GM23338 (cell line): Measurements from ENCODE around the gene PRDM5. TPM values are rescaled to one million over a fixed set of nuclear protein-coding genes. Genes with fewer than 3 reads are reported as not detected.

ENCODE experiments used
- ATAC-seq: fragments of 200-7000 bp; cut with Tn5 transposase; 3 replicates; pipeline ENCODE4 v1.9.1; 2020
- DNase-seq: peaks from one replicate; pipeline ENCODE4 v3.0.0-alpha.2; 2015; ENCODE audit warnings: low spot score
- H2AFZ ChIP-seq: fragments of 200-600 bp; sonication (generic); 2 replicates; pipeline ENCODE4 v1.8.0; 2016; ENCODE audit warnings: antibody characterized with exemption, mild to moderate bottlenecking, moderate library complexity
- H3F3A ChIP-seq: fragments of 200-600 bp; sonication (generic); replicated peaks from 2 replicates; pipeline ENCODE4 v1.8.0; 2017; ENCODE audit warnings: antibody characterized with exemption, mixed run types, low read depth
- H3K27ac ChIP-seq: fragments of 200-600 bp; sonication (generic); 2 replicates; pipeline ENCODE4 v1.6.1; 2016; ENCODE audit warnings: low read depth
- H3K27me3 ChIP-seq: fragments of 200-600 bp; sonication (generic); 2 replicates; pipeline ENCODE4 v1.8.0; 2016; ENCODE audit warnings: mild to moderate bottlenecking, mixed run types, moderate library complexity; ENCODE audit not compliant: insufficient read depth
- H3K36me3 ChIP-seq: fragments of 200-600 bp; sonication (generic); 2 replicates; pipeline ENCODE4 v1.8.0; 2016; ENCODE audit warnings: mild to moderate bottlenecking; ENCODE audit not compliant: insufficient read depth
- H3K4me1 ChIP-seq: fragments of 200-600 bp; sonication (generic); 2 replicates; pipeline ENCODE4 v1.8.0; 2016; ENCODE audit warnings: mild to moderate bottlenecking, moderate library complexity; ENCODE audit not compliant: insufficient read depth
- H3K4me2 ChIP-seq: fragments of 200-600 bp; sonication (generic); 2 replicates; pipeline ENCODE4 v1.7.1; 2017; ENCODE audit warnings: mixed run types
- H3K4me3 ChIP-seq: fragments of 200-600 bp; sonication (generic); 2 replicates; pipeline ENCODE4 v1.6.1; 2016; ENCODE audit warnings: mixed run types
- H3K79me2 ChIP-seq: fragments of 200-600 bp; sonication (generic); replicated peaks from 2 replicates; pipeline ENCODE4 v1.8.0; 2017; ENCODE audit warnings: mild to moderate bottlenecking; ENCODE audit not compliant: insufficient read depth
- H3K9me2 ChIP-seq: fragments of 200-600 bp; sonication (generic); 2 replicates; pipeline ENCODE4 v1.8.0; 2017; ENCODE audit not compliant: insufficient read depth
- H4K20me1 ChIP-seq: fragments of 200-600 bp; sonication (generic); replicated peaks from 2 replicates; pipeline ENCODE4 v1.8.0; 2017; ENCODE audit warnings: mild to moderate bottlenecking; ENCODE audit not compliant: insufficient read depth
- H3K27ac Mint-ChIP-seq: 2 replicates; pipeline ENCODE4 v1.8.0; 2020; ENCODE audit warnings: inconsistent platforms, mild to moderate bottlenecking, moderate library complexity, mixed read lengths
- H3K27me3 Mint-ChIP-seq: 3 replicates; pipeline ENCODE4 v1.8.0; 2022; ENCODE audit warnings: low read depth, mild to moderate bottlenecking, moderate library complexity, mixed read lengths, inconsistent platforms; ENCODE audit not compliant: insufficient read depth, poor library complexity
- H3K36me3 Mint-ChIP-seq: 3 replicates; pipeline ENCODE4 v1.8.0; 2021; ENCODE audit warnings: low read depth, mild to moderate bottlenecking, inconsistent platforms, moderate library complexity, mixed read lengths
- H3K4me1 Mint-ChIP-seq: 3 replicates; pipeline ENCODE4 v1.8.0; 2020; ENCODE audit warnings: mild to moderate bottlenecking, inconsistent platforms, mixed read lengths
- H3K4me3 Mint-ChIP-seq: 3 replicates; pipeline ENCODE4 v1.8.0; 2021; ENCODE audit warnings: moderate library complexity, mild to moderate bottlenecking, inconsistent platforms, mixed read lengths
- H3K9me3 Mint-ChIP-seq: 3 replicates; pipeline ENCODE4 v1.8.0; 2020; ENCODE audit warnings: moderate library complexity, mild to moderate bottlenecking, inconsistent platforms, mixed read lengths
- CREB1 ChIP-seq: fragments of 250-450 bp; sonication (Bioruptor Pico); IDR thresholded peaks from 2 replicates; pipeline ENCODE4 v1.5.0; 2020; ENCODE audit warnings: low read depth, mild to moderate bottlenecking, moderate library complexity
- ETS1 ChIP-seq: IDR thresholded peaks from 2 replicates; pipeline ENCODE4 v1.6.1; 2016; ENCODE audit warnings: antibody characterized with exemption
- EZH2 ChIP-seq: fragments of 200-600 bp; sonication (generic); IDR thresholded peaks from one replicate; pipeline ENCODE4 v1.8.0; 2017; ENCODE audit warnings: antibody characterized with exemption, mild to moderate bottlenecking, low read depth; ENCODE audit not compliant: unreplicated experiment
- JUNB ChIP-seq: IDR thresholded peaks from one replicate; pipeline ENCODE4 v1.6.1; 2016; ENCODE audit warnings: antibody characterized with exemption; ENCODE audit not compliant: unreplicated experiment
- POLR2AphosphoS5 ChIP-seq: IDR thresholded peaks from 2 replicates; pipeline ENCODE4 v1.6.1; 2016; ENCODE audit warnings: antibody characterized with exemption, low read depth
- STAT1 ChIP-seq: IDR thresholded peaks from one replicate; pipeline ENCODE4 v1.6.1; 2016; ENCODE audit warnings: antibody characterized with exemption; ENCODE audit not compliant: unreplicated experiment
- ZNF114 ChIP-seq: fragments of 250-450 bp; sonication (Bioruptor Pico); IDR thresholded peaks from 2 replicates; pipeline ENCODE4 v1.5.0; 2020; ENCODE audit warnings: mild to moderate bottlenecking, moderate library complexity
- ZNF331 ChIP-seq: fragments of 250-450 bp; sonication (Bioruptor Pico); IDR thresholded peaks from 2 replicates; pipeline ENCODE4 v1.5.0; 2020; ENCODE audit warnings: low read depth, mild to moderate bottlenecking, moderate library complexity
- polyA plus RNA-seq: library from polyadenylated mRNA; unstranded; fragments of >200 nt; fragmentation: Nextera tagmentation; extraction: Ambion mirVana; gene quantifications from 2 replicates; pipeline ENCODE4 v1.2.1, GENCODE V29; 2016
- total RNA-seq: library from RNA; depleted of rRNA; stranded (reverse); fragments of >200 nt; shearing (Covaris generic); gene quantifications from 2 replicates; pipeline ENCODE4 v1.2.3, GENCODE V29; 2014
- TF ChIP-seq, protein P1 (sequence below), 2 experiments: fragments of 200-600 bp in 1 of 2; sonication (generic) in 1 of 2; conservative IDR thresholded peaks; 2 replicates each; pipeline versions ENCODE4 v1.5.1 to v1.6.1; 2016 to 2017; ENCODE audit warnings: antibody characterized with exemption in 2 of 2, low read depth in 2 of 2, mild to moderate bottlenecking in 2 of 2, moderate library complexity in 1 of 2
- TF ChIP-seq, protein P2 (sequence below): IDR thresholded peaks from one replicate; pipeline ENCODE4 v1.6.1; 2018; ENCODE audit warnings: antibody characterized with exemption; ENCODE audit not compliant: unreplicated experiment

Gene PRDM5
- total and polyA plus RNA-seq, 2 experiments from 2014 or later, result 11.2 to 40.4 TPM

- TF ChIP-seq ZNF331 (CRISPR knock-in tag), result no peak
- no peak for TF ChIP-seq CREB1 (CRISPR knock-in tag)
- TF ChIP-seq, protein P1, sequence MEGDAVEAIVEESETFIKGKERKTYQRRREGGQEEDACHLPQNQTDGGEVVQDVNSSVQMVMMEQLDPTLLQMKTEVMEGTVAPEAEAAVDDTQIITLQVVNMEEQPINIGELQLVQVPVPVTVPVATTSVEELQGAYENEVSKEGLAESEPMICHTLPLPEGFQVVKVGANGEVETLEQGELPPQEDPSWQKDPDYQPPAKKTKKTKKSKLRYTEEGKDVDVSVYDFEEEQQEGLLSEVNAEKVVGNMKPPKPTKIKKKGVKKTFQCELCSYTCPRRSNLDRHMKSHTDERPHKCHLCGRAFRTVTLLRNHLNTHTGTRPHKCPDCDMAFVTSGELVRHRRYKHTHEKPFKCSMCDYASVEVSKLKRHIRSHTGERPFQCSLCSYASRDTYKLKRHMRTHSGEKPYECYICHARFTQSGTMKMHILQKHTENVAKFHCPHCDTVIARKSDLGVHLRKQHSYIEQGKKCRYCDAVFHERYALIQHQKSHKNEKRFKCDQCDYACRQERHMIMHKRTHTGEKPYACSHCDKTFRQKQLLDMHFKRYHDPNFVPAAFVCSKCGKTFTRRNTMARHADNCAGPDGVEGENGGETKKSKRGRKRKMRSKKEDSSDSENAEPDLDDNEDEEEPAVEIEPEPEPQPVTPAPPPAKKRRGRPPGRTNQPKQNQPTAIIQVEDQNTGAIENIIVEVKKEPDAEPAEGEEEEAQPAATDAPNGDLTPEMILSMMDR (conservative IDR thresholded peaks at IDR 0.05; ENCODE audit: low read depth in 2 of 2), result no peak
- TF ChIP-seq ETS1, result no peak
- no peak for TF ChIP-seq JUNB
- no peak for TF ChIP-seq POLR2AphosphoS5
- no peak for TF ChIP-seq STAT1
- TF ChIP-seq ZNF114 (CRISPR knock-in tag), result no peak
- TF ChIP-seq, protein P2, sequence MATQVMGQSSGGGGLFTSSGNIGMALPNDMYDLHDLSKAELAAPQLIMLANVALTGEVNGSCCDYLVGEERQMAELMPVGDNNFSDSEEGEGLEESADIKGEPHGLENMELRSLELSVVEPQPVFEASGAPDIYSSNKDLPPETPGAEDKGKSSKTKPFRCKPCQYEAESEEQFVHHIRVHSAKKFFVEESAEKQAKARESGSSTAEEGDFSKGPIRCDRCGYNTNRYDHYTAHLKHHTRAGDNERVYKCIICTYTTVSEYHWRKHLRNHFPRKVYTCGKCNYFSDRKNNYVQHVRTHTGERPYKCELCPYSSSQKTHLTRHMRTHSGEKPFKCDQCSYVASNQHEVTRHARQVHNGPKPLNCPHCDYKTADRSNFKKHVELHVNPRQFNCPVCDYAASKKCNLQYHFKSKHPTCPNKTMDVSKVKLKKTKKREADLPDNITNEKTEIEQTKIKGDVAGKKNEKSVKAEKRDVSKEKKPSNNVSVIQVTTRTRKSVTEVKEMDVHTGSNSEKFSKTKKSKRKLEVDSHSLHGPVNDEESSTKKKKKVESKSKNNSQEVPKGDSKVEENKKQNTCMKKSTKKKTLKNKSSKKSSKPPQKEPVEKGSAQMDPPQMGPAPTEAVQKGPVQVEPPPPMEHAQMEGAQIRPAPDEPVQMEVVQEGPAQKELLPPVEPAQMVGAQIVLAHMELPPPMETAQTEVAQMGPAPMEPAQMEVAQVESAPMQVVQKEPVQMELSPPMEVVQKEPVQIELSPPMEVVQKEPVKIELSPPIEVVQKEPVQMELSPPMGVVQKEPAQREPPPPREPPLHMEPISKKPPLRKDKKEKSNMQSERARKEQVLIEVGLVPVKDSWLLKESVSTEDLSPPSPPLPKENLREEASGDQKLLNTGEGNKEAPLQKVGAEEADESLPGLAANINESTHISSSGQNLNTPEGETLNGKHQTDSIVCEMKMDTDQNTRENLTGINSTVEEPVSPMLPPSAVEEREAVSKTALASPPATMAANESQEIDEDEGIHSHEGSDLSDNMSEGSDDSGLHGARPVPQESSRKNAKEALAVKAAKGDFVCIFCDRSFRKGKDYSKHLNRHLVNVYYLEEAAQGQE, result no peak
- Histone ChIP-seq H3K9me2 (no peaks in the 10 kb centered on the region), H3K36me3 (no peaks in the 10 kb centered on the region), H3K4me3 (no peak overlapping the region), H3K27me3 (no peaks in the 10 kb centered on the region), H3K4me1 (no peaks in the 10 kb centered on the region), H4K20me1 (no peaks in the 10 kb centered on the region; the same call in 1 of the 2 replicates), H3K79me2 (no peaks in the 10 kb centered on the region), H3K27ac (no peak overlapping the region), H3F3A (no peaks in the 10 kb centered on the region), H2AFZ (no peak overlapping the region), H3K4me2 (no peak overlapping the region)
- H3K27ac Mint-ChIP-seq, result no peak overlapping the region
- H3K36me3 Mint-ChIP-seq, result peaks cover 32% of the 10 kb centered on the region
- no peaks in the 10 kb centered on the region for H3K4me1 Mint-ChIP-seq
- no peak for ATAC-seq
- H3K27me3 Mint-ChIP-seq, result peaks cover 4% of the 10 kb centered on the region
- DNase-seq, result no peak
- no peak overlapping the region for H3K4me3 Mint-ChIP-seq
- peaks cover 15% of the 10 kb centered on the region; the same call in 2 of the 3 replicates for H3K9me3 Mint-ChIP-seq
These were observed 41.2 kb downstream of the PRDM5 start for GRCh38 chr4:120881351-120881750.

DNA sequence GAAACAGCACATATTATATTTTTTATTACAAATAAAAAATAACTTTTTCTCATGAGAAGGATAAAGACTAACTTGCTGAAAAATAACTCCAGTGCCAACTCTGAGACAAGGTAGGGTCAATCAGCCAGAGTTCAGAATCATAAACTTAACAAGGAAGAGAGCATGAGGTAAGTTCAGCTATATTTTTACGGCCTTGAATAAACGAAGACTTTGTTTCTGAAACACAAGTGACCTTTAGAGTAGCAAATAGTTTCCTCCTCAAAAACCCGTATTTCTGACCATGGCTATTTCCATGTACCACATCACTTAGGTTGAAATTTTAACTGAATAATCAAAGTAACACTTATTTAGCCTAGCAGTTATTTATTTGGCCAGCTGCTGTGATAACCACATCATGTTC, 45.5 kb downstream of the PRDM5 start:
- Mint-ChIP-seq H3K27ac (no peak overlapping the region), H3K4me1 (peaks cover 14% of the 10 kb centered on the region; the same call in 2 of the 3 replicates), H3K9me3 (peaks cover 15% of the 10 kb centered on the region; the same call in 2 of the 3 replicates)

More for the DNA sequence above, 45.5 kb downstream of the PRDM5 start:
- Mint-ChIP-seq H3K4me3 (no peak overlapping the region), H3K27me3 (peaks cover 2% of the 10 kb centered on the region), H3K36me3 (peaks cover 28% of the 10 kb centered on the region)
- H3K4me2 ChIP-seq, result no peak overlapping the region
- H3K9me2 ChIP-seq, result no peaks in the 10 kb centered on the region
- H4K20me1 ChIP-seq, result no peaks in the 10 kb centered on the region; the same call in 1 of the 2 replicates
- H3K36me3 ChIP-seq, result no peaks in the 10 kb centered on the region
- ATAC-seq (no peak), DNase-seq (no peak)
- 0 out of 2 replicates have a peak, but pooled peaks cover 4% of the 10 kb centered on the region for H3K4me1 ChIP-seq
- H2AFZ ChIP-seq, result no peak overlapping the region
- H3K27ac ChIP-seq, result no peak overlapping the region
- H3F3A ChIP-seq, result no peaks in the 10 kb centered on the region
- H3K27me3 ChIP-seq, result no peaks in the 10 kb centered on the region
- H3K79me2 ChIP-seq, result no peaks in the 10 kb centered on the region; the same call in 1 of the 2 replicates
- TF ChIP-seq, protein P1 (conservative IDR thresholded peaks at IDR 0.05; ENCODE audit: low read depth in 2 of 2), result no peak
- TF ChIP-seq ZNF114 (CRISPR knock-in tag) (no peak), EZH2 (no peak)
- TF ChIP-seq, protein P2, result no peak
- H3K4me3 ChIP-seq, result no peak overlapping the region
